HK-2 (cell line): ENCODE measurements around the gene CAST.
A peak's percentile ranks its signal among the peaks of the same experiment; 100 is the strongest.
"Not testable (repeated sequence)": the region's sequence is repeated elsewhere in the genome, so short reads cannot be mapped to it uniquely, and the experiment has no call there.

Experiments used
- DNase-seq: peaks from one replicate; pipeline ENCODE4 v3.0.0-alpha.2; 2018; ENCODE audit not compliant: unreplicated experiment

Gene CAST, protein sequence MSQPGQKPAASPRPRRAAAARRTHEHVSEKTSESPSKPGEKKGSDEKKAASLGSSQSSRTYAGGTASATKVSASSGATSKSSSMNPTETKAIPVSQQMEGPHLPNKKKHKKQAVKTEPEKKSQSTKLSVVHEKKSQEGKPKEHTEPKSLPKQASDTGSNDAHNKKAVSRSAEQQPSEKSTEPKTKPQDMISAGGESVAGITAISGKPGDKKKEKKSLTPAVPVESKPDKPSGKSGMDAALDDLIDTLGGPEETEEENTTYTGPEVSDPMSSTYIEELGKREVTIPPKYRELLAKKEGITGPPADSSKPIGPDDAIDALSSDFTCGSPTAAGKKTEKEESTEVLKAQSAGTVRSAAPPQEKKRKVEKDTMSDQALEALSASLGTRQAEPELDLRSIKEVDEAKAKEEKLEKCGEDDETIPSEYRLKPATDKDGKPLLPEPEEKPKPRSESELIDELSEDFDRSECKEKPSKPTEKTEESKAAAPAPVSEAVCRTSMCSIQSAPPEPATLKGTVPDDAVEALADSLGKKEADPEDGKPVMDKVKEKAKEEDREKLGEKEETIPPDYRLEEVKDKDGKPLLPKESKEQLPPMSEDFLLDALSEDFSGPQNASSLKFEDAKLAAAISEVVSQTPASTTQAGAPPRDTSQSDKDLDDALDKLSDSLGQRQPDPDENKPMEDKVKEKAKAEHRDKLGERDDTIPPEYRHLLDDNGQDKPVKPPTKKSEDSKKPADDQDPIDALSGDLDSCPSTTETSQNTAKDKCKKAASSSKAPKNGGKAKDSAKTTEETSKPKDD

DNA sequence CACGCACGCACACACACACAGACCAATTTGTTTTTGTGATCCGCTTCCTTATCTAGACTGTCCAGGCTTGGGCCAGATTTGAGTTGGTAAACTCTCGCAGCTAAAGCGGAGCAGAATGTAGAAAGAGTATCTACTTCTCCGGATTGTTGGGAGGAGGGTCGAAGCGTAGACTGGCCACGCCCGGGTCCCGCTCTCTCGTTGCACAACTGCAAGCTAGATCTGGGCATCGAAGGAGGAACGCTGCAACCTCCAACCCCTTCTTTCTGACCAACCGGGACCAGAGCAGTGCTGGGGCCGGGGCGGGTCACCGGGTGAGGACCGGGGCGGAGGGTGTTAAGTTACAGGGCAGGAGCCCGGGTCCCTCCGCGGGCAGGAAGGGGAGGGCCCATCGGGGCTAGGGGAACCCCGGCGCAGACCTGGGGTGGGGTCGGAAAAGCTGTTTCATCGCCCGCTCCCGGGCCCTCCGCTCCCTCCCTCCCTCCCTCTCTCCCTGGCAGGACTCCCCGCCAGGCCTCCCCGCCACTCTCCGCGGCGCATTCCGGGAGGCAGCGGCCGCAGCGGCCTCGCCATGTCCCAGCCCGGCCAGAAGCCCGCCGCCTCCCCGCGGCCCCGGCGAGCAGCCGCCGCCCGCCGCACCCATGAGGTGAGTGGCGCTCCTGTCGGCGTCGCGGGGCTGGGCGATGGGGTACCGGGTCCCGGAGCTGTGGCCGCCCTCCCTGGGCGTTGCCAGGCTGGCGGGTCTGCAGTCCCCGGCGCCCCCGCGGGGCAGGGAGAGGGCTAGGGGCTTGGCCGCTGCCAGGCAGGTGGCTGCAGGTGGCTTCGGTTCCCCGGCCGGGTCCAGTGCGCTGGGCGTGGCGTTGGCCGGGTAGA is at the start of gene CAST:
Gene CAST, plus strand, starts transcription at position 522 of the 870 bp plus-strand sequence. Its CDS starts 47 bp downstream, at position 569.
- DNase-seq: peak; percentile 87

DNA sequence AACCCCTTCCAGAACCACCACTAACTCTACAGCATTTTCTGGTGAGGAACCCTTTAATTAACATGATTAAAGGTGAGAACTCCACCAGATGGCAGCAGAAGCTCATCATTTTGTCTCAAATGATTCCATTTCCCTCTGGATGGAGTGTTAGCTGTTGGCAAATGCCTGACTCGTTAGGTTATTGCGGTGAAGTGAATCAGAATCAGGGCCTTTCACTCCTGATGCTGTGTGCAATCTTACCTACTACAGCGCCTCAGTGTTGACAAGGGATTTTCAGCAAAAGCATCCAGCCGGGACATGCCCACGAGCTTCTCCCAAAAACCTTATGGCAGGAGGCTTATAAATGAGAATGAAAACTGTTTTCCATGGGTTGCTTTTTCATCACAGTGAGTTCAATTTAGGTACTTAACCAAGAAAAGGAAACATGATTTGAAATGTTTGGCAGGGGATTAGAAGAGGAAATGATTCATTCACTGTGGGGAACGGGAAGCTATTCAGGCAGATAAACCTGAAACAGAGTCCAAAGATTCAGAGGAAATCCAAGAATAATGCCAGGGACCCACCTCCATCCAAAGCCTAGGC is 48.0 kb upstream of the CAST start:
- peak; percentile 51 for DNase-seq

DNA sequence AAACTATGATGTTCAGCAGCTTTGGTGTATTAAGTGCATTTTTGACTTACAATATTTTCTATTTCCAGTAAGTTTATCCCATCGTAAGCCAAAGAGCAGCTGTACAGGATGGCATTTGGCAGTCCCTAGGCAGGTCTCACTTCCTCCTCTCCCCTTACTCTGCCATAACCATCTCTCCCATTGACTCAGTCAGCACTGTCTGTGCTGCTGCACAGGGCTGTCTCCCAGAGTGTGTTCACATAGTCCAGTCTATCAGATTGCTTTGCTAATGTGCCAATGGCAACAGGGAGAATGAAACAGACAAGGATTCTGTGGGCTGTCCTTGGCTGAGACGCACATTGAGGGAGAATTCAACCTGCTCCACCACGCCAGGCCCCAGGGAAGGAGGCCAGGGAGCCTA is 47.0 kb upstream of the CAST start:
- DNase-seq: no peak

DNA sequence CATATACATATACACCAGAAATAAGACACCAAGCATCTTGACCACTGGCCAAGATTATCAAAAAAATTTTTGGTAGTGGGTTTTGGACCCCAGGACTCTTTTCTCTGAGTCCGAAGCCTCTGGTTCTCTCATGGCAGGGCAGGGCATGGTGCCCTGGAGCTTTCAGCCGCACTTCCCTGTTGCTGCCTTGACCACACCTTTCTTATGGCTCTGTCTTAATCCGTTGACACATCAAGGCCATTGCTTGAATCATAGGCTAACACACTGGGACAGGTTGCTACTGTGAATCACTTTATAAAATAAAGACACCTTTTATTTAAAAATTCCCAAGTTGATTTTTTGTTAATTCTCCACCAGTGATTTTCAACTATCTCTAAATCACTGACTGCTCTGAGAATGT is 45.4 kb upstream of the CAST start:
- DNase-seq: no peak

DNA sequence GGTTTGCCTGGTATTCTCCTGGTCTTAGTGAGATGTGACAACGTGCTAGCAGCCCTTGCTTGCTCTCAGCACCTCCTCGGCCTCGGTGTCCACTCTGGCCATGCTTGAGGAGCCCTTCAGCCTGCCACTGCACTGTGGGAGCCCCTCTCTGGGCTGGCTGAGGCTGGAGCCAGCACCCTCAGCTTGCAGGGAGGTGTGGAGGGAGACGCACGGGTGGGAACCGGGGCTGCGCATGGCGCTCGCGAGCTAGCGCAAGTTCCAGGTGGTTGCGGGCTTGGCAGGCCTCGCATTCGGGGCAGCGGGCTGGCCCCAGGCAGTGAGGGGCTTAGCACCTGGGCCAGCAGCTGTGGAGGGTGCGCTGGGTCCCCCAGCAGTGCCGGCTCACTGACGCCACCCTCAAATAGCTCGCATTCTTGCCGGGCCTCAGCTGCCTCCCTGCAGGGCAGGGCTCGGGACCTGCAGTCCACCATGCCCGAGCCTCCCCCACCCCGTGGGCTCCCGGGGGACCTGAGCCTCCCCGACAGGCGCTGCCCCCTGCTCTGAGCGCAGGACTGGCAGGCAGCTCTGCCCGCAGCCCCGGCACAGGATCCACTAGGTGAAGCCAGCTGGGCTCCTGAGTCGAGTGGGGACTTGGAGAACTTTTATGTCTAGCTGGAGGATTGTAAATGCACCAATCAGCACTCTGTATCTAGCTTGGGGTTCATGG is 43.7 kb upstream of the CAST start:
- DNase-seq: not testable (repeated sequence)

DNA sequence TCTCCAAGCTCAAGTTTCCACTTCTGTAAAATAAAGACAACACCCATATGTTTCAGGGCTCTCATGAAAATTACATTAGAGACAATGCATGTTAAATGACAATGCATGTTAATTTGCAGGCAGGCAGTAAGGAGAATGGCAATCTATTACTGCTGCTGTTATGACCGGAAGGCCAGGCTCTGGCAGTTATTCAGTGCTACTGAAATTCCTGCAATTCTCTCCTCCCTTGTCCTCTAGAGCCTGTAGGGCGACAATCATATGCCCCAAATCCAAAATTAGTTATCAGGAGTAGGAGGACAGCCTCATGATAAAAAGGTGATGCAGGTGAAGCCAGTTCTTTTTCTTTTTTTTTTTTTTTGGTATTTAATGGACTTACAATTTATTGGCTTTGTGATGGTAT is 42.2 kb upstream of the CAST start:
- no peak for DNase-seq

DNA sequence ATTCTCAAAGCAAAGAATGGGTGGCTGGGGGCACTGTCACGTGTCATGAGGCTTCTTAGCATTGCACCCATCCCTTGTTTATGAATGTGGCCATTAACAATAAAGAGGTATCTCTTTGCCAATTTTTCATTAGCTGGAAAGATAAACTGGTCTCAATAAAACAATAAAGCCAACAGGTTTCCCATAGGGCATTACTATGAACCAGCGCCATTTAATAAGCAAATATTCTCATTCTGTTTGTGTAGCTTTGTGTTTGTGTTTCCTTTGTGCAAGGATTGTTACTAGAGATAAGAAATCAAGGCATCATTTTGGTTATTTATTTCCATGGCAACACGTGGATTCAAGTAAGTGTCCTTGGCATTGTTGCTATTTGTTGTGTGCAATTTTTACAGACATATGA is 37.6 kb upstream of the CAST start:
- no peak for DNase-seq

DNA sequence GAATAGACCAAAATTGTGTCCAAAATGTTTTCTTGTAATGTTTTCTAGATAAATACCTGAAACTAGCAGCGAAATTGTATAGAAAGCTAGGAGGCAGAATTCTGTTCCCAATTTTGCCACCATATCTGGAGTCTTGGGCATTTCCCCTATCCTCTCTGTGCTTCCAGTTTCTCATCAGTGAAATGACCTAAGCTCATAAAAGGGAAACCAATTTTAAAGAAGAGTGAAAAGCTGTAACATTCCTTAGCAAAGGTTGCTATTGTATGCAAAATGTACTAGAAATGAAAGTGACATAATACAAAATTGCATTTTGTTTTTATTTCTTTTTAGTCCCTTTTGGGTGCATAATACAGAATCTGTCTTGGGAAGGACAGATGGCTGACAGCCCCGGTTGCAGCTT is 36.8 kb upstream of the CAST start:
- no peak for DNase-seq

DNA sequence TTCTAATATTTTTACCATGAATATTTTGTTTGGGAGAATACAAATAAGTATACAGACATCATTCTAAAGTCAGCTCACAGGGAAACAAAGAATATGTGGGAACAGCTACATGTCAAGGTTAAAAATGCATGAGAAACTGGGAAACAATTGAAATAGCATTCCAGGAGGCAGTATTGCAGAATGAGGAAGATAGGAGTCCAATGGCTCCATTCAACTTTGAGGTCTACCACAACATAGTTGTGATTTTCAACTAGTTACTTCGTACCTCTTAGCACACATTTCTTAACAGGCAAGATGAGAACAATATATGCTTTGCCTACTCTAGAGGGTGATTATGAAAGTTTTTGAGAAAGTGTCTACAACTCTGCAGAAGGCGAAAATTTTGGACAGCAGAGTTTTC is 35.2 kb upstream of the CAST start:
- DNase-seq: no peak

DNA sequence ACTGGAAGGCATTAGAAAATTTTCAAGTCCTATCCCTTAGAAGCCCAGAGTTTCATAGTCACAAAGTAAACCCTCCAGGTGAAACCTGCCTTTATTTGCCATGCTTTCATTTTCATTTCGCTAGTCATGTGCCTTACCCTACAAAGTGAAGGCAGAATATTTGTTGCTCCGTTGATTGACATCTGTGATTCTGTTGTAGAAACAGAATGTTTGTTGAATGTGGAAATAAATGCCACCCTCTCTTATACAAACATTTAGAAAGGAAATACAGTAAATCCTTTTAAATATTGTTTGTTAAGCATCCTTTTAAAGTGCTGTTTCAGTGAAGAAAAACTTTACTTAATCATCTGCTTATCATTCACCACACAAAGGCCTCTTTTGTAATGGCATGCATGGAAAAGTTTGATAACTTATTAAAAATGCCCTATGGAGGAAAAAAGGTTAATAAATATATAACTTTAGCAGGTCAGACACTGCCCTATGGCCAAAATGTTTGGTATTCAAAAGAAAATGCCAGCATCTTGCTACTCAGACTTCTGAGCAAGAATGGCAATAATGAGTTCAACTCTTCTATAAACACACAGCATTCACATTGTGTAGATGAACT is 34.3 kb upstream of the CAST start:
- no peak for DNase-seq

DNA sequence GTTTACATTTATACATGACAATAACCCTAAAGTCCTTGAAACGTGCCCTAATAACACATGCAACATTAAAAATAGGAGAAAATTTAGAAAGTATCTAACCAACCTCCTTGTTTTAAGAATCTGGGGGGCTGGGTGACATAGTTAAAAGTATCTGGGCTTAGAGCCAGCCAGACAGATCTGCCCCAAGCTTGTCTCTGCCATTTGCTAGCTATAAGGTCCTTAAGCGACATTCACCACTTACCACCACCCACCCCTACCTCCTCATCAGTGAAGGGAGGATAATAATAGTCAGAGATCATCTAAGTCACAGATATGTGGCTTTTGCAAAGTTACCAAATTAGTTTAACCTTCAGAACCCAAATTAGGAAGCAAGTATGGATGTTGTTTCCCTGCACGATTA is 33.8 kb upstream of the CAST start:
- DNase-seq: no peak

DNA sequence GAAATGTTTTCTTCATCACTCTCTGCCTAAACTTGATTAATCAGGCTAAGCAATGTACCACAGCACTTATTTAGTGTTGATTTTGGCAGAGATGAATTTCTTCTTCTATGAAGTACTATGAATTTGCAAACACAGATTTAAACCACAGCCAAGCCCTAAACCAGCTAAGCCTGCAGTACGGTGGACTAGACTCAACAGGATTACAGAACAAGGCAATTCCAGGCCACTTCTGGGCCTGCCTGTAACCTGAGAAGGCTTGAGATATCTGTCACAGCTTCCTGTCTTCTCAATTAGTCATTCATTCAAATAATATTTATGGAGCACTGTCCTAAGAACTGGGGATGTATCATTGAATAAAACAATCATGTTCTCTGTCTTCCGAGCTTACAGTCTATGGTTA is 32.4 kb upstream of the CAST start:
- DNase-seq: peak; percentile 13

DNA sequence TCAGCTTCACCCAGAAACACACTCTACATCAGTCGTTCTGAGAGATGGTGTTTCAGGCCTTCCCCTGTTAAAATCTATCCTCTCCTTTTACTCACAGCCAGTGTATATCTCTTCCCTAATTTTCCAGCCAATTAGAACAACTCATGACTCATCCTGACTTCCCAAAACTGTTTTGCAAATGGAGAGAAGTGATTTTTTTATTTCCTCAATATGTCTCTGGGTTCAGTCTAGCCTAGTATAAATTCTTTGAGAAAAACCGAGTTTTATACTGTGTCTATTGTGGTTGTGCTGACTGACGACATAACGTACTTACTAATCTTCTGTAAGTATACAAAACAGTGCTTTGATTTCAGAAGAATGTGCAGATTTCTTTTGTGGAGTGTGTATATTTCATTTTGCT is 28.4 kb upstream of the CAST start:
- DNase-seq: no peak

DNA sequence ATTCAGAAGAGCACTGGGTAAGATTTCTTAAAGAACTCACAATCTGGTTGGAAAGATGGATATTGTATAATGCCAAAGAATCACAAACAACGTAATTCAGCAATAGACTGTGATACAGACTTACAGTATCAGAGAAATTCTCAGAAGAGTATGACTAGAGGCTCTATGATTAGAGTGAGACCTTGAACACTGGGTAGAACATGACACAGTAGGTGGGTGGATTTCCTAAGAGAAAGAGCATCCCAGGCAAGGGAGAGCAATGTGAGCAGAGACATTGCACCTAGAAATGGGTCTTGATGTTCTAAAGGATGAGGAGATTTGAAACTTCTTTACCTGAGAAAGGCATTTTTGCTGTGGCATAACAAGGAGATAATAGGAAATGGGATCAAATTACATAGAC is 27.3 kb upstream of the CAST start:
- DNase-seq: no peak

DNA sequence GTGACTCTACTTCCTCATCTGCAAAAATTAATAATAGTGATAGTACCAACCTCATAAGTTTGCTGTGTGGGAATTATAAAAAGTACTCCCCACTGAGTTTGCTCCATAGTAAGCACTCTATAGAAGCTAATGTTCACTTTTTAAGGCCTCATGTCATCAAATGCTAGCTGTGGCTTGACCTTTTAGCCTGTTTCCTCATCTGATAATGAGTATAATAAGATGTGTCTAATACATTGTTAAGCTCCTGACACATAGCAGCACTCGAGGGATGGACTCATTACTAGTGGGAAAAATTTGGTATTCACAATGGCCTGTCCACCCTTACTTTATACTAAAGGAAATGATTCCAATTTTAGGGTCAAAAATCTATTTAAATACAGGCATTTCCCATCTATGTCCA is 26.1 kb upstream of the CAST start:
- no peak for DNase-seq

DNA sequence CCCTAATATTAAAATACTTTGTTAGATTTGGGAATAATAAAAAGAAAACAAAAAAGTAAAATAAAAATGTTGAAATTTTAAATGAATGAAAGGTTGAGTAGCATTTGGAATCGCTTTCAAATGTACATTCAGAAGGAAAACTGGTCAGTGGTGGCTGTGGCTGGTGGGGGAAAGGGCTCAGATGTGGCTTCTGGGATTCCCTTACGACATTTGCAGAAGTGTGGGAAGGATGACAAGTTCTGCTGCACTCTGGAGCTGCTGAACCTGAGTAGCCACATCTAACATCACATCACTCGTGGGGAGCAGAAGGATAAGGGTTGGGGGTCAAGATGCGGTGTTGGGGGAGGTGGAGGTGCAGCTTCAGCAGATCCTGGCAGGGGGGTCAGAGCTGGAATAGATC is 25.6 kb upstream of the CAST start:
- DNase-seq: no peak

DNA sequence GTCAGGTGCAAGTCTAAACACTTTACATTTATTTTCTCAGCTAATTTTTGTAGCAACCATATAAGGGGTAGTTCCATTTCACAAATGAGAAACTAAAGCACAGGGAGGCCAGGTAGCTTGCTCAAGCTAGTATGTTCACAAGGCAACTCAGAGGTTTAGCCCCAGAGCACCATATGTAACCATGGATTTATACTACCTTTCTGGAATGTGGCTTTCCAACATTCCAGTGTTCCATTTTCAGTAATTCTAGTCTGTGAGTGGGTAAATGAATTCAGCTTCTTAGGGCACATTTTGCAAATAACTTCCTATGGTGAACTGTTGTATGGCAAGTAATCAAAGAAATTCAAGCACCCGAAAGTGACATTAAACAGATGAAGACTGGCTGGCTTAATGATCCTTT is 25.0 kb upstream of the CAST start:
- DNase-seq: no peak

DNA sequence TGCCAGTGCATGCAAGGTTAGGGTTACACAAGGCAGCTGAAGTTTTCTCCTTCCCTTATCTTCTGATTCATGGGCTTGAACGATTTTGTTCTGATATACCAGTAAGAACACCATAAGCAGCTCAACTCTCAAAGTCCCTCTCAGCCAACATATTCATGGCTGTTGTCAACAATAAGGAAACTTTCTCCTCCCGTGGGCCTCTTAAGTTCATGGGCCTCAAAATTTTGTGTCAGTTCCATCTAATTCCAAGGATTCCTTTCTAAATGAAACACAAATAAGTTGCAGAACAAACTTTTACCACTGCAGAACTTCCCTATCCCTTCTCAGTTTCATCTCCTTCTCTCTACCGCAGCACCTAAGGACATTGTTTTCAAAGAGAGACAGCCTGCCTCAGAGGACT is 23.6 kb upstream of the CAST start:
- no peak for DNase-seq

DNA sequence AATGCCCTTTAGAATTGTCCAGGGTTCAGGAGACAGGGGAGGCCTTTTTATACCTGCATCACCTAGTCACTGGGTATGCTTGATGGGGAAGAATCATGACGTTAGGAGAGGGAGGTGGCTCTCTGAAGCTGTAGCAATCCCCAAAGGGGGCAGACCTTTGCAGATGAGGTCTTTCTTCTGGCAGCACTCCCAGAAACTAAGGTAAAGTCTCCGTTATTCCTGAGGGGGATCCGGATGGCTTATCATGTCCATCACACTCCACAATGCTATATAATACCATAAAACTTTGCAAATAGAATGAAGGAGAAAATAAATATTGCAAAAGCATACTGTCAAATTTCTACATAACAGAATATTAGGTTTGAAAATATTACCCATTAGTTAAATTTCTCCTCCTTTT is 21.5 kb upstream of the CAST start:
- no peak for DNase-seq

DNA sequence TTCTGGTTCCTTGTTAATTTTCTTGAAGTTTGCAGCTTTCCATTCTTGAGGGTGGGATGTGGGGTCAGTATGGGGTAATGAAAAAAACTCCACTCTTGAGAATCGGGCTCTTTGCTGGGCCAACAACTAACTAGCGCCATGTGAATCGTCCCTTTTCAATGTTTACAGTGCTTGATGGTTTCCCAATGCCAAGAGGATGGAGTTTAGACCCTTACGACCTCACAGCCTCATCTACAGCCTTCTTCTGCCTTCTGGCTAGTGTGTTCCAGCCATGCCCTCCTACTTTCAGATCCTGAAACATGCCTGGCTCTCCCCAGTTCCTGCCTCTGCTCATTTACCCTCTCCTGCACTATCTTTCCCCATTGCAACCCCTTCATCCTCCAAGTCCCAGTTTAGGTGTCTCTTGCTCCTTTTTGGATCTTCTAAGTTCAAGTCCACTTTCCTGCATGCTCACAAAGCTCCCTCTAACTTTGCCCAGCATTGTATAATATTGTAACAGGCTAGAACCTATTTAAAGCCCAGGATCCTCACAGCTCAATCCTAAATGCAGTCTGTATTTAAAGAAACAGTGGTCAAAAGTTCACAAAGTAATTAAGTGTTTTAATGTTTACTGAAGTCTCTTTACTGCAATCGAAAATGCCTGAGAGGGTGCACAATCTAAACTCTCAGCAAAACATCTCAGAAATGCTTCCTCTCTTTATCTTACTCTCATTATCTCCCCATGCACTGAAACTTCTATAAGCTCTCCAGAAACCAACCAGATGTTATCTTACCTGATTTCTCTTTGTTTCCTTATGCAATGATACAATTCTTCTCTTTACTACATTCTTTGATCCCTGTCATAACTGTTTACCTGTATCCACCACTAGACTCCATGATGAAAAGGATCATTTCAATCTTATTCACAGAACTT is 20.6 kb upstream of the CAST start:
- no peak for DNase-seq
